ENCODE data around the gene NUCKS1. TPM values are rescaled to one million over a fixed set of nuclear protein-coding genes. Genes with fewer than 3 reads are reported as not detected.

NUCKS1 gene
- total RNA-seq, 4 donors from 2014 or later: 48.7 to 73.0 (median 60.3) TPM

DNA sequence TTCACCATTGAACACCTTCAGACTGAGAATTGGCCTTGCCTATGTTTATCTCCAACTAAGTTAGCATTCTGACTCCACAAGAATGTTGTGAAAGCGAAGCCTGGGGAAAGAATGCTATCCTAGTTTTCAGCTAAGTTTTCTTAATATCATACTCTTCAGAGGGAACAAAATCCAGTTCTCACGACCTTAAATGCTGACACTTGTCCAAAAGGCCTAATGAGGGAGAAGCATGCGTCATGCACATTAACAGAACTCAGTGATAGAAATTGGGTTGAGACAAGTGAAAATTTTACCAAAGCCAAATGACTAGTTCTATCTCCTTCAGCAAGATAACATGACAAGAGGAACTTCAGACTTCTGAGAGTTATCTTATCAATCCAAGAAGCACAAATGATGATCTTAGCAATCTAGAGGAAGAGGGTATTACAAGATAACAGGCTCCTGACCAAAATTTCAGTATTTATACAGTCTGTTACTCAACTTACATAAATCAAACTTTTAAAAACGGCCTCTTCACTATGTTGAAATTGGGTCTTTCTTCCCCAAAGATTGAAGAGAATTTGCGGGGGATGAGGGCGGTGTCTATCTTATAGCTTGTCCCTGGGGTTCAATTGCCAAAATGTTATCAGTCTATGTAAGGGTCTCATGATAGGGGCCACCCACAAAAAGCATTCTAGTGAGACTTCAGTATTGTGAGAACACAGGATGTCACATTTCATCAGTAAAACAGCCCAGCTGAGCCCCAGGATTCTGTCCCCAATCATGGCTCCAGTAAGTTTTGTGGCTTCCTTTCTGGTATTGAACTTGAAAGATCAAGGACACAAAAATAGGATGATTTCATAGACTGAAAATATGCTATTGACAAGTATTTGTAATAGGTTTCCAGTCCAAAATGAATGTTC, 43.1 kb downstream of the NUCKS1 start:
- Histone ChIP-seq H3K27me3 (no peaks in the 10 kb centered on the region), H3K36me3 (peaks cover 3% of the 10 kb centered on the region), H3K4me1 (no peaks in the 10 kb centered on the region), H3K4me3 (no peak overlapping the region), H3K9me3 (no peaks in the 10 kb centered on the region), H3K27ac (no peak overlapping the region)
- TF ChIP-seq CTCF (IDR thresholded peaks at IDR 0.05) (no peak), POLR2A (IDR thresholded peaks at IDR 0.05) (no peak), POLR2AphosphoS5 (IDR thresholded peaks at IDR 0.05) (no peak), EP300 (IDR thresholded peaks at IDR 0.05) (no peak)
- WGBS: 89% methylated on average over 6 of the region's 6 CpGs
- no peak for DNase-seq (ENCODE audit: low spot score in 2 of 2)

GRCh38 chr1:205704903-205705302, 45.1 kb downstream of the NUCKS1 start:
- Histone ChIP-seq H3K9me3 (no peaks in the 10 kb centered on the region), H3K27ac (no peak overlapping the region), H3K4me3 (no peak overlapping the region), H3K27me3 (no peaks in the 10 kb centered on the region), H3K36me3 (peaks cover 3% of the 10 kb centered on the region), H3K4me1 (no peaks in the 10 kb centered on the region)
- WGBS: 82% methylated on average over 2 of the region's 2 CpGs
- DNase-seq (ENCODE audit: low spot score in 2 of 2): no peak
- TF ChIP-seq POLR2A (IDR thresholded peaks at IDR 0.05) (no peak), EP300 (IDR thresholded peaks at IDR 0.05) (no peak), POLR2AphosphoS5 (IDR thresholded peaks at IDR 0.05) (no peak), CTCF (IDR thresholded peaks at IDR 0.05) (no peak)

DNA sequence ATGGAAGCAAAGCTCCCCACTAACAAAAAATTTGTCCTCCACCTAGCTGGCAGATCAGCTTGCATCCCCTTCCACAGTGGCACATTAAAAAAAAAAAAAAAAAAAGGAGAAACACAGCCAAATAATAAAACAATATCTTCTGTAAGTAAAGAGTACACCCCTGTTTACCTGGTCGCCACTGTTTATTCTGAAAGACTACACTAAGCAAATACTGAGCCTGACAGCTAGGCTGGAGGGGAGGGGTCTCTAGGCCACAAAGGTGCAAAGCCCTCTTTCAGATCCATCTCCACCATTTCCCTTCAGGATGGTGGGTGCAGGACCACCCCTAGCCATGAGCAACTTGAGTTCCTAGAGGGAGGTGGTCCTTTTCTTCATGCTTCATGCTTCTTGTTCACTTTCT, 46.9 kb downstream of the NUCKS1 start:
- no peak for TF ChIP-seq POLR2AphosphoS5 (IDR thresholded peaks at IDR 0.05)
- no peak overlapping the region for H3K4me3 ChIP-seq
- WGBS: 86% methylated on average over 1 of the region's 1 CpG

DNA sequence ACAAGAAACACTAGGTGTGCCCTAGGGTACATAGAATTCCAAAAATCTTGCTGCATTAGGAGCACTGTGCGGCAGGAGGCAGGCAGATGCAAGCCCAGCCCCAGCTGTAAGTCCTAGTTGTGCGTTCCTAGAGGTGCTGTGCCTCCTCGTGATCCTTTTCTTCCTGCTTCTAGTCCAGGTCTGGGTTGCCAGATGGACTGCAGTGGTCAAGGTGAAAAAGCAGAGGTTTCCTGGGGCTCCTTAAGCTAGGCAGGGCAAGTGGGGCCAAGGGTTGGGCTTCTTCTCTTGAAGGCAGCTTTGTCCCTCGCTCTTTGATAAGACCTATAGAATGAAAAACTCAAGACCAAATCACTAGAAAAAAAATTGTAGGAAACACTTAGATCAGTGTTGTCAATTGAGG, 48.1 kb downstream of the NUCKS1 start:
- WGBS: 81% methylated on average over 4 of the region's 4 CpGs
- no peak overlapping the region for H3K4me3 ChIP-seq
- no peak for DNase-seq (ENCODE audit: low spot score in 2 of 2)
- H3K27ac ChIP-seq: no peak overlapping the region
- H3K9me3 ChIP-seq: no peaks in the 10 kb centered on the region
- H3K36me3 ChIP-seq: no peaks in the 10 kb centered on the region
- H3K27me3 ChIP-seq: no peaks in the 10 kb centered on the region
- TF ChIP-seq POLR2A (IDR thresholded peaks at IDR 0.05) (no peak), POLR2AphosphoS5 (IDR thresholded peaks at IDR 0.05) (no peak), EP300 (IDR thresholded peaks at IDR 0.05) (no peak), CTCF (IDR thresholded peaks at IDR 0.05) (no peak)
- no peaks in the 10 kb centered on the region for H3K4me1 ChIP-seq

More for the DNA sequence above, 46.9 kb downstream of the NUCKS1 start:
- no peak overlapping the region for H3K27ac ChIP-seq
- no peak for DNase-seq (ENCODE audit: low spot score in 2 of 2)
- H3K27me3 ChIP-seq: no peaks in the 10 kb centered on the region
- H3K4me1 ChIP-seq: no peaks in the 10 kb centered on the region
- H3K9me3 ChIP-seq: no peaks in the 10 kb centered on the region
- peaks cover under 1% of the 10 kb centered on the region for H3K36me3 ChIP-seq

DNA sequence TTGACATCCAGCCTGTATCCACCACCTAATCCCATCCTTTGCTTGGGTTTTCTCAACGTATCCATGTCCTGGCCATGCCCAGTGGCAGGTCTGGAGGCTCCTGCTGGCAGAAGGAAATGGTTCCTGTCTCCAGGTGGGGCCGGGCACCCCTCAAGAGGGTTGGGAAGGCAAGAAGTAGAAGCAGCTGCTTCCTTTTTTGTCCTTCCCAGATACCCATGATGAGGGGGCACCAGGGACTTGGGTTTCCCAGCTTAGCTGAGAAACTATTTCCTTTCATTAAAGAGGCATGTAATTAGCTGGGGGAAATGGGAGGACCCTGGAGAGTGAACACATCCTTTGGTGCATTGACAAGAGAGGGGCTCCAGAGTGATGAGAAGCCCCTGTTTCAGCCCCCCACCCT, 48.6 kb downstream of the NUCKS1 start:
- Histone ChIP-seq H3K27ac (no peak overlapping the region), H3K4me1 (no peaks in the 10 kb centered on the region), H3K27me3 (no peaks in the 10 kb centered on the region), H3K9me3 (no peaks in the 10 kb centered on the region), H3K36me3 (no peaks in the 10 kb centered on the region), H3K4me3 (no peak overlapping the region)
- DNase-seq (ENCODE audit: low spot score in 2 of 2): no peak
- 68% methylated on average over 2 of the region's 2 CpGs for WGBS
- no peak for TF ChIP-seq EP300 (IDR thresholded peaks at IDR 0.05)
- no peak for TF ChIP-seq POLR2AphosphoS5 (IDR thresholded peaks at IDR 0.05)
- TF ChIP-seq CTCF (IDR thresholded peaks at IDR 0.05): no peak
- TF ChIP-seq POLR2A (IDR thresholded peaks at IDR 0.05): no peak
